ENCODE results near the gene DRG2.

DRG2 gene

DNA sequence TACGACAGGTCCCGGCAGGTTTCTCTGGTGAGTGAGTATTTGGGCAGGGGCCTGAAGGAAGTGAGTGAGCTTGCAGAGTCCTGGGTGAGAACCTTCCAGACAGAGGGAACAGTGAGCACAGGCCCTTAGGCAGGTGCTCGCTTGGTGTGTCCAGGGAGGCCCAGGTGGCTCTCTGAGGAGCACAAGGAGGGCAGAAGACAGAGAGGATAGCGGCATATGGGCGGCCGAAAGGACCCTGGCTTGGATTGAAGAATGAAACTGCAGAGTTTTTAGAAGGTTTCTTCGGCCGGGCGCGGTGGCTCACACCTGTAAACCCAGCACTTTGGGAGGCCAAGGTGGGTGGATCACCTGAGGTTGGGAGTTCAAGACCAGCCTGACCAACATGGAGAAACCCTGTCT, 6.7 kb downstream of the DRG2 start:
- no peak overlapping the region for H3K4me3 ChIP-seq (replicated peaks; ENCODE audit: low read depth, low read length)
- TF ChIP-seq, protein P1, sequence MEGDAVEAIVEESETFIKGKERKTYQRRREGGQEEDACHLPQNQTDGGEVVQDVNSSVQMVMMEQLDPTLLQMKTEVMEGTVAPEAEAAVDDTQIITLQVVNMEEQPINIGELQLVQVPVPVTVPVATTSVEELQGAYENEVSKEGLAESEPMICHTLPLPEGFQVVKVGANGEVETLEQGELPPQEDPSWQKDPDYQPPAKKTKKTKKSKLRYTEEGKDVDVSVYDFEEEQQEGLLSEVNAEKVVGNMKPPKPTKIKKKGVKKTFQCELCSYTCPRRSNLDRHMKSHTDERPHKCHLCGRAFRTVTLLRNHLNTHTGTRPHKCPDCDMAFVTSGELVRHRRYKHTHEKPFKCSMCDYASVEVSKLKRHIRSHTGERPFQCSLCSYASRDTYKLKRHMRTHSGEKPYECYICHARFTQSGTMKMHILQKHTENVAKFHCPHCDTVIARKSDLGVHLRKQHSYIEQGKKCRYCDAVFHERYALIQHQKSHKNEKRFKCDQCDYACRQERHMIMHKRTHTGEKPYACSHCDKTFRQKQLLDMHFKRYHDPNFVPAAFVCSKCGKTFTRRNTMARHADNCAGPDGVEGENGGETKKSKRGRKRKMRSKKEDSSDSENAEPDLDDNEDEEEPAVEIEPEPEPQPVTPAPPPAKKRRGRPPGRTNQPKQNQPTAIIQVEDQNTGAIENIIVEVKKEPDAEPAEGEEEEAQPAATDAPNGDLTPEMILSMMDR (IDR thresholded peaks at IDR 0.05; ENCODE audit: low read depth, low read length, missing control alignments): no peak
- no peak for DNase-seq (ENCODE audit: extremely low read depth, low read depth)

DNA sequence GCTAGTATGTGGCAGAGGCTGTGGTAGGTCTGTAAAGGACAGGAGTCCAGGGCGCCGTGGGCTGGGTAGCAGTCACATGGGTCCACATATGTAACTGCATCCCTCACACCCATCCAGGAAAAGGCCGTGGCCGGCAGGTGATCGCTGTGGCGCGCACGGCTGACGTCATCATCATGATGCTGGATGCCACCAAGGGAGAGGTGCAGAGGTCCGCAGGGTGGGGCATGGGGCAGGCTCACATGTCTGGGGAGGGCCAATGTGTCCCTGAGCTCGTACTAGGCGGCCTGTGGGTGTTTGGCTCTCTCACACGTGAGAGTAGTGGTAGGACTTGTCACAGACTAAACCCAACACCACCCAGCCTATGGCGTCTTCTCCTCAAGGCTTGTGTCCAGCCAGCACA, 11.8 kb downstream of the DRG2 start:
- TF ChIP-seq, protein P1 (IDR thresholded peaks at IDR 0.05; ENCODE audit: low read depth, low read length, missing control alignments): no peak
- DNase-seq (ENCODE audit: extremely low read depth, low read depth): no peak
- H3K4me3 ChIP-seq (replicated peaks; ENCODE audit: low read depth, low read length): no peak overlapping the region

DNA sequence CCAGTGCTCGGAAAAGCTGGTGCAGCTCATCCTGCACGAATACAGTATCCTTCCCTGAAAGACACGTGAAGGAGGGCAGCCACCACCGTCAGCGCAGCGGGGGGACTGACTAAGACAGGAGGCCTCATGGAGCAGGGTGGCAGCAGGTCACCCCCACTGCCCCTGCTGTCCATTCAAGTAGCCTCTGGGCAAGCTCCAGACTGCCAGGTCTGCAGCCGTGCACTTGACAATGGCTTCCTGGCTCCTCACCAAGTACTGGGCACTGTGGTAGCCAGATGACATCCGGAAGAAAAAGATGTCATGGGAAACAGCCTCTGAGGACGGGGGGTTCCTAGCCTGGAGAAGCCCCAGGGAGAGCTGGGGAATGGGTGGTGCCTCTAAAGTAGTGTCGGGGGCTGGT, 12.9 kb downstream of the DRG2 start:
- H3K4me3 ChIP-seq (replicated peaks; ENCODE audit: low read depth, low read length): no peak overlapping the region
- TF ChIP-seq, protein P1 (IDR thresholded peaks at IDR 0.05; ENCODE audit: low read depth, low read length, missing control alignments): no peak
- no peak for DNase-seq (ENCODE audit: extremely low read depth, low read depth)

DNA sequence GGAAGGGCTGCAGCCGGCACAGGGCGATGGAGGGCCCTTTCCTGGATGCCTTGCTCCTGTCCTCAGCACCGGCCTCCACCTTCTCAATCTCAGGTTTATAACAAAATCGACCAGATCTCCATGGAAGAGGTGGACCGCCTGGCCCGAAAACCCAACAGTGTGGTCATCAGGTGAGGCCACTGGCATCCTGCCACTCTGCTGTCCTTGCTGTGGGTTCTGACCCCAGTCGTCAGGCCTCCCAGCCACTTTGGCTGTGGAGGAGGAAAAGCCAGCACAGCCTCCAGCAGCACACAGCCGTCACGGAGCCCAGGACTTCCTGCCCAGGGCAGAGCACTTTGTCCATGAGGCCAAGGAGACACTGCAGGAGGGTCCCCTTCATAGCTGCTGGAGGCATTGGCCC, 14.1 kb downstream of the DRG2 start:
- no peak for DNase-seq (ENCODE audit: extremely low read depth, low read depth)
- TF ChIP-seq, protein P1 (IDR thresholded peaks at IDR 0.05; ENCODE audit: low read depth, low read length, missing control alignments): no peak
- H3K4me3 ChIP-seq (replicated peaks; ENCODE audit: low read depth, low read length): no peak overlapping the region

- H3K4me3 ChIP-seq (replicated peaks; ENCODE audit: low read depth, low read length): no peak overlapping the region
- no peak for DNase-seq (ENCODE audit: extremely low read depth, low read depth)
- TF ChIP-seq, protein P1 (IDR thresholded peaks at IDR 0.05; ENCODE audit: low read depth, low read length, missing control alignments): no peak
Observed at GRCh38 chr17:18102640-18103039, 14.9 kb downstream of the DRG2 start.

DNA sequence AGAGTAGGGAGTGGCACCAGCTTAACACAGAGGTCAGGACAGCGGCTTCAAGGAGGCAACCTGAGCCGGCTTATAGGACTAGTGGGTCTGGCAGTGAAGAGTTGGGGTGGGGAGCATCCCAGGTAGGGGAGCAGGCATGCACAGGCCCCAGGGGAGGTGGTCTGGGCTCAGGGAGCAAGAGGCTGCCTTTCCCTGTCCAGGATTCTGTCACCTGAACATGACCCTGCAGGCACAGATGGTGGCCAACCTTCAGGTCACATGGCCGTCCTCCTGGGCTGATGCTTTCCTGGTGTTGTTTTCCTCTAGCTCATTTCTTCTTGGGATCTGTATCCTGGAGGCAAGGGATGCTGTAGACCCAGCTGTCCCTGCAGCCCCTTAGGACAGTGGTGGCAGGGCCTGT, 17.3 kb downstream of the DRG2 start:
- no peak for DNase-seq (ENCODE audit: extremely low read depth, low read depth)
- H3K4me3 ChIP-seq (replicated peaks; ENCODE audit: low read depth, low read length): no peak overlapping the region
- TF ChIP-seq, protein P1 (IDR thresholded peaks at IDR 0.05; ENCODE audit: low read depth, low read length, missing control alignments): no peak

- DNase-seq (ENCODE audit: extremely low read depth, low read depth): no peak
- no peak overlapping the region for H3K4me3 ChIP-seq (replicated peaks; ENCODE audit: low read depth, low read length)
- TF ChIP-seq, protein P1 (IDR thresholded peaks at IDR 0.05; ENCODE audit: low read depth, low read length, missing control alignments): no peak
Observed at GRCh38 chr17:18105595-18105994, 17.8 kb downstream of the DRG2 start.
